Measurements from ENCODE around the gene ASCC1.
"Not testable (repeated sequence)": the region's sequence is repeated elsewhere in the genome, so short reads cannot be mapped to it uniquely, and the experiment has no call there.

ASCC1 gene

GRCh38 chr10:72240371-72240770, 24.3 kb upstream of the ASCC1 start:
- H3K27me3 ChIP-seq (ENCODE audit: low read depth) = no peaks in the 10 kb centered on the region
- peaks cover 9% of the 10 kb centered on the region; the same call in 1 of the 2 replicates for H3K36me3 ChIP-seq (replicated peaks)
- no peak overlapping the region for H3K4me3 ChIP-seq
- H3K4me1 ChIP-seq = peaks cover 6% of the 10 kb centered on the region; the same call in 1 of the 2 replicates
- in situ Hi-C loops (cut with MboI; ENCODE audit: low sequenced_read_pairs) = no loop called here
- DNase-seq (ENCODE audit: low spot score in 2 of 2) = no peak
- no peaks in the 10 kb centered on the region for H3K9me3 ChIP-seq

DNA sequence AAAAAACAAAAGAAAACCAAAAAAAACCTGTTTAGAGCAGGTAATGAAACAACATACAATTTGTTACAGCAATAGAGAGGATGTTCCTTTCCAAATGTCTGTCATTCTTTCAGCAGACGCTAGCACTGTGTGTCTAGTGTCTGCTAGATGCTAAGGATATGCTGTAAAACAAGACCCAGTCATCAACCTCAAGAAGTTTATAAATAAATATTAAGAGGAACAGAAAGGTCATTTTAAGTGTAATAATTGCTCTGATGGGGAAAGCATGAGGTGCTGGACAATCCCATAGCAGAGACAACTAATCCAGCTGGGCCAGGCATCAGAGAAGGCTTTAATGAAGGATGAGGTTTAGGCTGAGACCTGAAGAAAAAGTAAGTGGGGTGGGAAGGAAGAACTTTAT, 23.3 kb upstream of the ASCC1 start:
- no peak overlapping the region for H3K4me3 ChIP-seq
- in situ Hi-C loops (cut with MboI; ENCODE audit: low sequenced_read_pairs) = no loop called here
- no peaks in the 10 kb centered on the region for H3K27me3 ChIP-seq (ENCODE audit: low read depth)
- no peaks in the 10 kb centered on the region for H3K9me3 ChIP-seq
- peaks cover 18% of the 10 kb centered on the region for H3K36me3 ChIP-seq (replicated peaks)
- H3K4me1 ChIP-seq = peaks cover 5% of the 10 kb centered on the region; the same call in 1 of the 2 replicates
- DNase-seq (ENCODE audit: low spot score in 2 of 2) = no peak

DNA sequence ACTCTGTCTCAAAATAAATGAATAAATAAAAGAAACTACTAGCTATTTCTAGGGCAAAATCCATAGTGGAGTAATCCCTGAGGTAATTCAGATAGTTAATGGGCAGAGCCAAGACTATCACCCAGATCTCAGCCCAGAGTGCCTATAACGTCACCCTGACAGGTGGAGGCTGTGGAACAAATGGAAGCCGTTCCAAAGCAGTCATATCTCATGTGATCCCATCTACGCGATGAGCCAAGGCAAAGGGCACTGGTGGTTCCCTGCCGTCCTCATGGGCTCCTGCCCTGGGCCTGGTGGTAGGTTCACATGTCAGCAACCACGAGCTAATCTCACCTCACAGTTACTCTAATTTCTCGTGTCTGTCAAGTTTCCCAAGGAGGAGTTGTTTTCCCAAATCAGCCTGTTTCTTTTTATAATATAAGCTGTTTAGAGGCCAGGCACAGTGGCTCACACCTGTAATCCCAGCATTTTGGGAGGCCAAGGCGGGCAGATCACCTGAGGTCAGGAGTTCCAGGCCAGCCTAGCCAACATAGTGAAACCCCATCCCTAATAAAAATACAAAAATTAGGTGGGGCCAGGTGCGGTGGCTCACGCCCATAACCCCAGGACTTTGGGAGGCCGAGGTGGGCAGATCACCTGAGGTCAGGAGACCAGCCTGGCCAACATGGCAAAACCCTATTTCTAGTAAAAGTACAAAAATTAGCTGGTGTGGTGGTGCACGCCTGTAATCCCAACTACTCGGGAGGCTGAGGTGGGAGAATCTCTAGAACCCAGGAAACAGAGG, 22.5 kb upstream of the ASCC1 start:
- no peaks in the 10 kb centered on the region for H3K4me1 ChIP-seq
- no peaks in the 10 kb centered on the region for H3K9me3 ChIP-seq
- DNase-seq (ENCODE audit: low spot score in 2 of 2) = no peak
- in situ Hi-C loops (cut with MboI; ENCODE audit: low sequenced_read_pairs) = no loop called here
- H3K4me3 ChIP-seq = no peak overlapping the region
- no peaks in the 10 kb centered on the region for H3K27me3 ChIP-seq (ENCODE audit: low read depth)
- peaks cover 25% of the 10 kb centered on the region for H3K36me3 ChIP-seq (replicated peaks)

- H3K4me1 ChIP-seq = no peaks in the 10 kb centered on the region
- H3K9me3 ChIP-seq = no peaks in the 10 kb centered on the region
- in situ Hi-C loops (cut with MboI; ENCODE audit: low sequenced_read_pairs) = no loop called here
- DNase-seq (ENCODE audit: low spot score in 2 of 2) = no peak
- no peak overlapping the region for H3K4me3 ChIP-seq
- H3K36me3 ChIP-seq (replicated peaks) = peaks cover 35% of the 10 kb centered on the region
- no peaks in the 10 kb centered on the region for H3K27me3 ChIP-seq (ENCODE audit: low read depth)
Observed at GRCh38 chr10:72235544-72236279, 19.6 kb upstream of the ASCC1 start.

DNA sequence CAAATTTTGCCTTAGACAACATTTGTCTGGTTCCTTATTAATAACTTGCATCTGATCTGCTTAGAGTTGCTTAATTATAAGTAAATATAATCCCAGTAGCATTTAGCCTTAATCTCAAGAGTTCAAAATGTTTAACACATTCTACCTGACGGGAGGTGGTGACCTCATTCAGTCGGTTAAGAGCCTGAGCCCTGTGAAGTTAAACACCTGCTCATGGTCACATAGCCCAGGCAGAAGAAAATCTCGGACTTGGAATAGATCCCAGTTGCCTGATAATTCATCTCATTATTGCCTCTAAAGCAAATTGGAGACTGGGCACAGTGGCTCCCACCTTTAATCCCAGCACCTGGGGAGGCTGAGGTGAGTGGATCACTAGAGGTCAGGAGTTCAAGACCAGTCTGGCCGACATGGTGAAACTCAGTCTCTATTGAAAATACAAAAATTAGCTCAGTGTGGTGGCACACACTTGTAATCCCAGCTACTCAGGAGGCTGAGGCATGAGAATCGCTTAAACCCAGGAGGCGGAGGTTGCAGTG, 18.6 kb upstream of the ASCC1 start:
- Histone ChIP-seq H3K9me3 (no peaks in the 10 kb centered on the region), H3K36me3 (replicated peaks) (peaks cover 35% of the 10 kb centered on the region), H3K27me3 (ENCODE audit: low read depth) (no peaks in the 10 kb centered on the region), H3K4me1 (no peaks in the 10 kb centered on the region), H3K4me3 (no peak overlapping the region)
- DNase-seq (ENCODE audit: low spot score in 2 of 2) = no peak
- in situ Hi-C loops (cut with MboI; ENCODE audit: low sequenced_read_pairs) = no loop called here

DNA sequence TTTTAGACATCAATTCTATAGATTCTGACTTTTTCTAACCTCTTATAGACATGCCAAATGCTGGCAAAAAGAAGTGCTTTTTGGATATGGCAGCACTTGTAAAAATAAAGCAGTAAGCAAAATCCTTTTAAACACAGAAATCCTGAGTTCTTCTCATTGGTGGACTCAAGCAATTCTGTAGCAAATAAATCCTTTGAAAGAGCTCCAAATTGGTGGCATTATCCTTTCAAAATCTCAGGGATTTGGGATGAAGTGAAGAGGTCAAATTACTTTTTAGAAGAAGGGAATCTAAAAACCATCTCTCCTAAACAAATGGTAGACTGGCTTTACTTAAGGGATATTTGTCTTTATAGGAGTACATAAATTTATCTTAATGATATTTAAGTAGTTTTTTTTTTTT, 17.5 kb upstream of the ASCC1 start:
- Histone ChIP-seq H3K9me3 (no peaks in the 10 kb centered on the region), H3K27me3 (ENCODE audit: low read depth) (no peaks in the 10 kb centered on the region), H3K4me1 (no peaks in the 10 kb centered on the region), H3K4me3 (no peak overlapping the region), H3K36me3 (replicated peaks) (peaks cover 35% of the 10 kb centered on the region)
- in situ Hi-C loops (cut with MboI; ENCODE audit: low sequenced_read_pairs) = no loop called here
- DNase-seq (ENCODE audit: low spot score in 2 of 2) = no peak

DNA sequence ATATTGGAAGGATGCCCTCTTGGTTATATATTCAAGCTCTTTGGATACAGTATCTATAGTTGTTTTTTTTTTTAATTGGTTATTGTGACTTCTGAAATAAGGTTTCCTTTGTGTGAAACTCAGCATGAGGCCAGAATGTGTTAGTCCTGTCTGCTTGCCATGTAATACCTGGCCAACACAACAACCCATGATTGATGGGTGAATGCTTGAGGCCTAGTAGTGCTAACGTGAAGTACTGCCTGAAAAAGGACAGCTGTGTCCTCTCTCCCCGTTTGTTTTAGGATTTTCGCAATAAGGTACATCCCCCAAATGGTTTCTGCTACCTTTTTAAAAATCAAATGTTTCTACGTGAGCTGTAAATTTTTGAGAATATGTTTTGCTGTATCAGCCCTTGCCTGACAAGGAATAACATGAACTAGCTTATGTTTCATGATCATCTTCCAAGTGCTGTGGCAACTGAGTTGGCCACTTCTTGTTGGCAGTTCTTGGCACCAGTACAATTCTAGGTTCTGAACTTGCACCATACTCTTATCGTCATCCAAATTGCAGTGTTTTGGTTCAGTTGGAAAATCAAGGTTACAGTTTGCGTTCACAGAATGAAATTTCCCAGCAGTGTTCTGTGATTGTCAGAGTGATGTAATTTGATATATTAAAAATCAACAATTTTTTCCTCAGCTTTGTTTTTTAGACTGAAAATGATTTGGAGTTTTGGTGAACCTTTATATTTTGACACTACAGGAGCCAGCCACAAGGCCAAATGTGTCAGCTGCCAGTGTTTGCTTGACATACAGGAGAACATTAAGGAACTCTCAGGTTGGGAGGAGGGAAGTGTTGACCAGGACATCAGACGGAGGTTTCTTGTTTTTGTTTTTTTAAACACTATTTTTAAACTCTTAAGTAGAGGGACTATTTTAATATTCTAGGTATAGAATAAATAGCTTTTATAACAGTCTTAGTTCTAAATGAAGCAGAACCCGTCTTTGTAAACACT, 13.5 kb upstream of the ASCC1 start:
- no peaks in the 10 kb centered on the region for H3K9me3 ChIP-seq
- no peak for DNase-seq (ENCODE audit: low spot score in 2 of 2)
- no peak overlapping the region for H3K4me3 ChIP-seq
- in situ Hi-C loops (cut with MboI; ENCODE audit: low sequenced_read_pairs) = loop anchor here (10.0 kb wide), 1 partner anchor 335 kb away; no protein-coding TSS in a partner anchor
- no peaks in the 10 kb centered on the region for H3K27me3 ChIP-seq (ENCODE audit: low read depth)
- peaks cover 18% of the 10 kb centered on the region for H3K36me3 ChIP-seq (replicated peaks)
- no peaks in the 10 kb centered on the region for H3K4me1 ChIP-seq

DNA sequence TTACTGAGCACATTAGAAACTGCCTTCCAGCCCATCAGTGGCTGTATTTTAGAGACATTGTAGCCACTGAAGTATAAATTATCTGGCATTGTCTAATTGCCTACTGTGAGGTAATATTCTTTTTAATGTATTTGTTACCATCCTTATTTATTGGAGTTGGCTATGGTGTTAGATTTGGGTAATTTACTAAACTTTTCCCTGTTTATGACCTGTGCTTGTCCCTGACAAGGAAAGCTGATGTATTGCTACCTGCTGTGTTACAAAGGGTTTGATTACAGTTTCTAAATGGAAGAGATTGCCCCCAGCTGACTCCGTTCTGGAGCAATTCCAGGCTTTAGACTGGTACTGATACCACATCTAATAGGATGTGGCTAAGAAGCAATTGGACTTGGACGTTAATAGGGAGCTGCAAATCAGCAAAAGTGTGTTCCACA, 12.3 kb upstream of the ASCC1 start:
- no peaks in the 10 kb centered on the region for H3K9me3 ChIP-seq
- H3K36me3 ChIP-seq (replicated peaks) = peaks cover 12% of the 10 kb centered on the region
- H3K4me1 ChIP-seq = no peaks in the 10 kb centered on the region
- no peak overlapping the region for H3K4me3 ChIP-seq
- DNase-seq (ENCODE audit: low spot score in 2 of 2) = no peak
- H3K27me3 ChIP-seq (ENCODE audit: low read depth) = no peaks in the 10 kb centered on the region
- in situ Hi-C loops (cut with MboI; ENCODE audit: low sequenced_read_pairs) = loop anchor here (10.0 kb wide), 1 partner anchor 334 kb away; no protein-coding TSS in a partner anchor

DNA sequence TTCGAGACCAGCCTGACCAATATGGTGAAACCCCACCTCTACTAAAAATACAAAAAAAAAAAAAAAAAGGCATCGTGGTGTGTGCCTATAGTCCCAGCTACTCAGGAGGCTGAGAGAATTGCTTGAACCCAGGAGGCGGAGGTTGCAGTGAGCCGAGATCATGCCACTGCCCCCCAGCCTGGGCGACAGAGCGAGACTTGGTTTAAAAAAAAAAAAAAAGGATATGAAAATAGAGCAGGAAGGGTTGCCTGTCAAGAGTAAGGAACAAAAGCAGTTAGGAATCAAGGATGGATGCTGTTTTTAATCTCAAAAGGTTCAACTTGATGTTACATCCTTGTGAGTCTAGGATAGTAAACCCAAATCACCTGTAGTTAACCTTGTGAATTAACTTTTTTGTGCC, 11.8 kb upstream of the ASCC1 start:
- no peaks in the 10 kb centered on the region for H3K9me3 ChIP-seq
- H3K27me3 ChIP-seq (ENCODE audit: low read depth) = no peaks in the 10 kb centered on the region
- in situ Hi-C loops (cut with MboI; ENCODE audit: low sequenced_read_pairs) = loop anchor here (10.0 kb wide), 1 partner anchor 333 kb away; no protein-coding TSS in a partner anchor
- H3K36me3 ChIP-seq (replicated peaks) = peaks cover 8% of the 10 kb centered on the region
- no peak overlapping the region for H3K4me3 ChIP-seq
- no peaks in the 10 kb centered on the region for H3K4me1 ChIP-seq
- no peak for DNase-seq (ENCODE audit: low spot score in 2 of 2)

DNA sequence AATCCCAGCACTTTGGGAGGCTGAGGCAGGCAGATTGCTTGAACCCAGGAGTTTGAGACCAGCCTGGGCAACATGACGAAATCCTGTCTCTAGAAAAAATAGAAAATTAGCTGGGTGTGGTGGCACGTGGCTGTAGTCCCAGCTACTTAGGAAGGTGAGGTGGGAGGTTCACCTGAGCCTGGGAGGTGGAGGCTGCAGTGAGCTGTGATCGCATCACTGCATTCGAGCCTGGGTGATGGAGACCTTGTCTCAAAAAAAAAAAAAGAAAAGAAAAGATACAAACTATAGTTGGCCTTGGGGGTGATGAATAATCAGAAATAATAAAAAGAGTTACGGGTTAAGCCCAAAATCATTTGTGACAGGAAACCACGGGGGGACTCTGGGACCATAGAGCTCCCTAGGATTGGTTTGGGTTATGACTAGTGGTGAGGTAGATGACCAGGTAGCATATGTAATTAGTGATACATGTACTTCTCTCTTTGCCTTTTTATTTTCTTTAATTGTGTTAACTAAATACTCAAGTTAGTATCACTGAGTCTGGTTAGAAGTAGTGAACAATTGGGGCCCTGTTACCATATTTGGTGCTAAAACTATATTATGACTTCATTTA, 10.4 kb upstream of the ASCC1 start:
- Histone ChIP-seq H3K36me3 (replicated peaks) (peaks cover 5% of the 10 kb centered on the region; the same call in 1 of the 2 replicates), H3K4me1 (0 out of 2 replicates have a peak, but pooled peaks cover 2% of the 10 kb centered on the region), H3K9me3 (no peaks in the 10 kb centered on the region), H3K27me3 (ENCODE audit: low read depth) (no peaks in the 10 kb centered on the region), H3K4me3 (no peak overlapping the region)
- in situ Hi-C loops (cut with MboI; ENCODE audit: low sequenced_read_pairs) = loop anchor here (10.0 kb wide), 1 partner anchor 332 kb away; no protein-coding TSS in a partner anchor
- DNase-seq (ENCODE audit: low spot score in 2 of 2) = no peak

DNA sequence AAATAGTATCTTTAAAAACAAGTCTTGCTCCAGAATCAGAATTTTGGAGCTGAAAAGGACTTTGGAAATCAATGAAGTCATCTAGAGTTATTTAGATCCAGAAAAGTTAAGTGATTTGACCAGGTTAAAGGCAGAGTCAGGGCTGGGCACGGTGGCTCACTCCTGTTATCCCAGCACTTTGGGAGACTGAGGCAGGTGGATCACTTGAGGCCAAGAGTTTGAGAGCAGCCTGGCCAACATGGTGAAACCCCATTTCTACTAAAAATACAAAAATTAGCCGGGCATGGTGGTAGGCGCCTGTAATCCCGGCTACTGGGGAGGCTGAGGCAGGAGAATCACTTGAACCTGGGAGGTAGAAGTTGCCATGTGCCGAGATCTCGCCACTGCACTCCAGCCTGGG, 8.1 kb upstream of the ASCC1 start:
- H3K4me3 ChIP-seq; H3K4me1 ChIP-seq; H3K9me3 ChIP-seq; H3K36me3 ChIP-seq (replicated peaks); DNase-seq (ENCODE audit: low spot score in 2 of 2); H3K27me3 ChIP-seq (ENCODE audit: low read depth): not testable (repeated sequence)
- in situ Hi-C loops (cut with MboI; ENCODE audit: low sequenced_read_pairs) = loop anchor here (5.0 to 25.0 kb wide), 3 partner anchors 177 to 329 kb away; partner anchors contain the start of gene CHST3

- in situ Hi-C loops (cut with MboI; ENCODE audit: low sequenced_read_pairs) = loop anchor here (5.0 to 25.0 kb wide), 3 partner anchors 176 to 329 kb away; partner anchors contain the start of gene CHST3
- H3K27me3 ChIP-seq (ENCODE audit: low read depth) = no peaks in the 10 kb centered on the region
- 0 out of 2 replicates have a peak, but pooled peaks cover 2% of the 10 kb centered on the region for H3K4me1 ChIP-seq
- H3K36me3 ChIP-seq (replicated peaks) = peaks cover 8% of the 10 kb centered on the region; the same call in 1 of the 2 replicates
- H3K9me3 ChIP-seq = no peaks in the 10 kb centered on the region
- H3K4me3 ChIP-seq = no peak overlapping the region
- DNase-seq (ENCODE audit: low spot score in 2 of 2) = no peak
Observed at GRCh38 chr10:72223743-72224101, 7.6 kb upstream of the ASCC1 start.
